Activated CD8-positive, alpha-beta T cell treated with anti-CD3 and anti-CD28 coated beads for 36 hours (primary cell): Measurements from ENCODE around the gene OR5B17. TPM values are rescaled to one million over a fixed set of nuclear protein-coding genes. Genes with fewer than 3 reads are reported as not detected.
"Not testable (repeated sequence)": the region's sequence is repeated elsewhere in the genome, so short reads cannot be mapped to it uniquely, and the experiment has no call there.

Experiments used
- ATAC-seq: fragments of 200-7000 bp; cut with Tn5 transposase; one replicate; pipeline ENCODE4 v1.10.0; 2021; ENCODE audit warnings: mild to moderate bottlenecking, moderate library complexity
- CTCF ChIA-PET: fragments of 350-600 bp; sonication (Branson Sonifier 250); formaldehyde crosslinking; loops from one replicate; lab custom pipeline; 2021; ENCODE audit warnings: antibody characterized with exemption; lab: Charles Lee
- POLR2A ChIA-PET: fragments of 350-600 bp; sonication (Branson Sonifier 250); formaldehyde crosslinking; loops from one replicate; lab custom pipeline; 2021; ENCODE audit warnings: antibody characterized with exemption; lab: Charles Lee
- DNase-seq: peaks from one replicate; pipeline ENCODE4 v3.0.0-alpha.2; 2020
- H3K27ac Mint-ChIP-seq: one replicate; pipeline ENCODE4 v1.8.0; 2021; ENCODE audit warnings: mild to moderate bottlenecking, mixed read lengths
- H3K27me3 Mint-ChIP-seq: one replicate; pipeline ENCODE4 v1.8.0; 2021; ENCODE audit warnings: mixed read lengths
- H3K36me3 Mint-ChIP-seq: one replicate; pipeline ENCODE4 v1.8.0; 2021; ENCODE audit warnings: low read depth, mixed read lengths
- H3K4me1 Mint-ChIP-seq: one replicate; pipeline ENCODE4 v1.8.0; 2021; ENCODE audit warnings: low read depth, mixed read lengths
- H3K4me3 Mint-ChIP-seq: one replicate; pipeline ENCODE4 v1.8.0; 2021; ENCODE audit warnings: mild to moderate bottlenecking, moderate library complexity, mixed read lengths
- H3K9me3 Mint-ChIP-seq: one replicate; pipeline ENCODE4 v1.8.0; 2021; ENCODE audit warnings: mixed read lengths
- intact Hi-C: fragments of 100-400 bp; cut with micrococcal nuclease; formaldehyde crosslinking; loops from one replicate; pipeline ENCODE4 v1.10.0; 2022
- total RNA-seq, 2 experiments: library from RNA; stranded (reverse); gene quantifications; one replicate each; pipeline ENCODE4 v1.2.3, GENCODE V29; 2021
- TF ChIP-seq, protein P1 (sequence below): fragments of 200-600 bp; IDR thresholded peaks from one replicate; pipeline ENCODE4 v1.8.0; 2022; ENCODE audit warnings: antibody characterized with exemption, mild to moderate bottlenecking

OR5B17 gene
- not detected for total RNA-seq

DNA sequence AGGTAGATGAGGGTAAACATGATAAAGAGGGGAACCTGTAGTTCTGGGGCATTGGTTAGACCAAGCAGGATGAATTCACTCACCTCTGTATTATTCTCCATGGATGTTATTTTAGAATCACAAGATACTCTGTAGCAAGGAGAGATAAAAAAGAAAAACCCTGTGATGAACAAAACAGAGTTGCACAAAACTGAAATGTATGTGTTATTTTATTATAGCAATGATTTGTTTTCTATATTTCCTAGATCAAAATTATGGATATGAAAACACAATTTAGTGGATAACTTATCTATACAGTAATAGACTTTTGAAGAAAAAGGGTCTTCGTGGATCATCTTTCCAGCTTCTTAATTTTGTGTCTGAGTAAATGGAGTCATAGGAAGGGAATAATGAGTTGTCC, at the start of gene OR5B17:
Gene OR5B17, minus strand, starts transcription at position 101 of the 400 bp plus-strand sequence. Its CDS starts 0 bp downstream, at position 101.
- CTCF ChIA-PET: no interaction called here
- H3K36me3 Mint-ChIP-seq: no peaks in the 10 kb centered on the region

DNA sequence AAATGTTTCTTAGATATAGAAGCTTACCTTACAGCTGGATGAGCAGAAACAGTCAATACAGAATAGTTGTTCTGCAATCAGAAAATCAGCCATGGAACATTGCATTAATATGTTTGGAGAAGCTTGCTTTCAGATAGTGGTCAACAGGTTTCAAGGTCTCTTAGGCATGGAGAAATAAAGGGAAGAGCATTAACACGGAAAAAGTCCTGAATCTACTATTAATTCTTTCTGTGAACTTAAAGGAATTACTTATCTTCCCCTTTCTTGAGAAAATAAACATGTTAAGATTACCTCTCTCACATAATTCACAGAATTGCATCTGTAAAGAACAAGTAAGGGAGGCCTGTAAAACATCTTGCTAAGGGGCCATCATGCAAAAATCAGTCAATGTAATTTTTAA, 47.9 kb upstream of the OR5B17 start, which contains the start of gene OR5B3:
Gene OR5B3, minus strand, starts transcription at position 101 of the 400 bp plus-strand sequence. CDS start 3,465 bp downstream, outside the sequence.
- POLR2A ChIA-PET: interaction anchor here (0.6 kb wide), 1 partner anchor 9 kb away, joined by 3 read pairs; no protein-coding TSS in a partner anchor
- H3K36me3 Mint-ChIP-seq: no peaks in the 10 kb centered on the region
- intact Hi-C loops: no loop called here
- peaks cover 25% of the 10 kb centered on the region for H3K9me3 Mint-ChIP-seq
- H3K4me3 Mint-ChIP-seq: no peak within 1 kb of the TSS
- TF ChIP-seq, protein P1, sequence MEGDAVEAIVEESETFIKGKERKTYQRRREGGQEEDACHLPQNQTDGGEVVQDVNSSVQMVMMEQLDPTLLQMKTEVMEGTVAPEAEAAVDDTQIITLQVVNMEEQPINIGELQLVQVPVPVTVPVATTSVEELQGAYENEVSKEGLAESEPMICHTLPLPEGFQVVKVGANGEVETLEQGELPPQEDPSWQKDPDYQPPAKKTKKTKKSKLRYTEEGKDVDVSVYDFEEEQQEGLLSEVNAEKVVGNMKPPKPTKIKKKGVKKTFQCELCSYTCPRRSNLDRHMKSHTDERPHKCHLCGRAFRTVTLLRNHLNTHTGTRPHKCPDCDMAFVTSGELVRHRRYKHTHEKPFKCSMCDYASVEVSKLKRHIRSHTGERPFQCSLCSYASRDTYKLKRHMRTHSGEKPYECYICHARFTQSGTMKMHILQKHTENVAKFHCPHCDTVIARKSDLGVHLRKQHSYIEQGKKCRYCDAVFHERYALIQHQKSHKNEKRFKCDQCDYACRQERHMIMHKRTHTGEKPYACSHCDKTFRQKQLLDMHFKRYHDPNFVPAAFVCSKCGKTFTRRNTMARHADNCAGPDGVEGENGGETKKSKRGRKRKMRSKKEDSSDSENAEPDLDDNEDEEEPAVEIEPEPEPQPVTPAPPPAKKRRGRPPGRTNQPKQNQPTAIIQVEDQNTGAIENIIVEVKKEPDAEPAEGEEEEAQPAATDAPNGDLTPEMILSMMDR: no peak
- CTCF ChIA-PET: interaction anchor here (0.6 kb wide), 1 partner anchor 74 kb away, joined by 3 read pairs; no protein-coding TSS in a partner anchor
- no peak for ATAC-seq
- peaks cover 3% of the 10 kb centered on the region for H3K27me3 Mint-ChIP-seq
- no peak within 1 kb of the TSS for H3K27ac Mint-ChIP-seq
- no peak for DNase-seq
- H3K4me1 Mint-ChIP-seq: no peaks in the 10 kb centered on the region

More for the DNA sequence above, at the start of gene OR5B17:
- no peak within 1 kb of the TSS for H3K4me3 Mint-ChIP-seq
- TF ChIP-seq, protein P1: no peak
- intact Hi-C loops: no loop called here
- no peak for ATAC-seq
- no peaks in the 10 kb centered on the region for H3K9me3 Mint-ChIP-seq
- no peaks in the 10 kb centered on the region for H3K4me1 Mint-ChIP-seq
- DNase-seq: no peak
- peaks cover 7% of the 10 kb centered on the region for H3K27me3 Mint-ChIP-seq
- POLR2A ChIA-PET: no interaction called here
- H3K27ac Mint-ChIP-seq: no peak within 1 kb of the TSS

DNA sequence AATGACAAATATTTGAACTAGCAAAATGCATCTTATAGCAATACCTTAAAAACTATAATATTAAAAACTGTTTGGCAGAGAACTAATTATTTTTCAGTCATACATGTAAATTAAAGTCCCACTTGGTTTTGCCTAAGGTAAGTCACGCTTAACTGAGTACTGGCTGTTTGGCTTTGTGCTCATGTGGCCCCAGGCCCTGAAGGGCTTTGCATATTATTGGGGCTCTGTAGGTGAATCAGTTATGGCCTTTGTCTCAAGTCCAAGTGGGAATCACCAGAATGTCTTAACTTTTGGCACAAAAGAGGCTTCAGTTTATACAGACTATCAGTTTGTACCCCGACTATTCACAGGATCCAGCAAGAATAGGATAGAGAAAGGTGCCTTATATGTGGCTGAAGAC, 40.8 kb upstream of the OR5B17 start:
- POLR2A ChIA-PET, H3K36me3 Mint-ChIP-seq, ATAC-seq, H3K27ac Mint-ChIP-seq, H3K9me3 Mint-ChIP-seq, DNase-seq, H3K4me3 Mint-ChIP-seq, H3K27me3 Mint-ChIP-seq, intact Hi-C loops, CTCF ChIA-PET, H3K4me1 Mint-ChIP-seq: not testable (repeated sequence)

DNA sequence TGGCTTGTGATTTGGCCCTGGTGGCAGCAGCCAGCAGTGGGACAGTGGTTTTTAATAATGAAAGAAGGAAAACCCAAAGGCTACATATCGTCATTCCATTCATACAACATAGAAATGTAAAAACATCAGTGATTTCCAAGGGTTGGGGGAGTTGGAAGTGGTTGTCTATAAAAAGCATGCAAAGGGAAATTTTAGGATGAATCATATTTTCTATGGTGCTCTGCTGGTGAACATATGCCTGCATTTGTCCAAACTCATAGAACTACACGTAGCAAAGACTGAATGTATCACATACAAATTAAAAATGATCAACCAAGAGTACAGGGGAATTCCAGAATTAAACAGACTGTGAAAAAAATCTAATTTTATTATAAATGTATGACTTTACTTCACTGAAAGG, 36.7 kb upstream of the OR5B17 start:
- peaks cover 5% of the 10 kb centered on the region for H3K9me3 Mint-ChIP-seq
- TF ChIP-seq, protein P1: no peak
- no peak overlapping the region for H3K4me3 Mint-ChIP-seq
- ATAC-seq: no peak
- no peak overlapping the region for H3K27ac Mint-ChIP-seq
- H3K27me3 Mint-ChIP-seq: no peaks in the 10 kb centered on the region
- no peak for DNase-seq
- ChIA-PET POLR2A (no interaction called here), CTCF (no interaction called here)
- intact Hi-C loops: no loop called here
- peaks cover 4% of the 10 kb centered on the region for H3K4me1 Mint-ChIP-seq
- H3K36me3 Mint-ChIP-seq: no peaks in the 10 kb centered on the region

DNA sequence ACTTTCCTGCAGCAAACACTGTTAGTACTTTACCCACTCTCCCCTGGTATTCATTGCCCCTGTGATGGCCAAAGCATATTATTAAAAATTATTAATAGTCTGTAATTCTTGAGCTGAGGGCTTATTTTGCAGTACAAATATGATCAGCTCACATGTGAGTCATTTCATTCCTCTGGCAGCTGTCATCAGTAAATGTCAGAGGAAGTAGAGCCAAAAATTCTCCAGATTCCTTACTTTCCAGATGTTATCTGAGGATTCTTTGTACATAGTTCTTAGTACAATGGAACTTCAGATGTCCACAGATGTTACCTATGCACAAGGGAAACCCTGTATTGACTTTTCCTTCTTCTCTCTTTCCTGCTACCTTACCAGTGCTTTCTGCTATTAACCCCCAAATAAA, 35.3 kb upstream of the OR5B17 start:
- DNase-seq (no peak), ATAC-seq (no peak)
- TF ChIP-seq, protein P1: no peak
- Mint-ChIP-seq H3K4me3 (no peak overlapping the region), H3K4me1 (peaks cover 4% of the 10 kb centered on the region), H3K36me3 (no peaks in the 10 kb centered on the region), H3K27ac (no peak overlapping the region), H3K9me3 (peaks cover 5% of the 10 kb centered on the region), H3K27me3 (no peaks in the 10 kb centered on the region)
- ChIA-PET POLR2A (no interaction called here), CTCF (no interaction called here)
- intact Hi-C loops: no loop called here
